ENCODE results near the gene EFCAB5. TPM values are rescaled to one million over a fixed set of nuclear protein-coding genes. Genes with fewer than 3 reads are reported as not detected.
A peak's percentile ranks its signal among the peaks of the same experiment; 100 is the strongest.

EFCAB5 gene
- total RNA-seq, 1 experiment from 2014 or later = 0.96 TPM

GRCh38 chr17:30130121-30130520, 188.7 kb downstream of the EFCAB5 start:
- BruUV-seq (replicated peaks) = no TSS peak
- Mint-ChIP-seq H3K4me1 (ENCODE audit: insufficient read depth, unreplicated experiment) (peaks cover 6% of the 10 kb centered on the region), H3K36me3 (ENCODE audit: insufficient read depth, unreplicated experiment) (peaks cover 65% of the 10 kb centered on the region), H3K4me3 (ENCODE audit: unreplicated experiment) (no peak overlapping the region), H3K27ac (ENCODE audit: low read depth, unreplicated experiment) (peak overlapping the region; percentile 35), H3K27me3 (ENCODE audit: insufficient read depth, unreplicated experiment) (no peaks in the 10 kb centered on the region), H3K9me3 (ENCODE audit: unreplicated experiment) (no peaks in the 10 kb centered on the region)
- DNase-seq (ENCODE audit: unreplicated experiment) = no peak
- no peak for TF ChIP-seq CTCF (IDR thresholded peaks at IDR 0.05; ENCODE audit: unreplicated experiment)
- ChIA-PET CTCF (no interaction called here), POLR2A (interaction anchor here (1.1 kb wide), 2 partner anchors 12 to 17 kb away, joined by 3 read pairs; no protein-coding TSS in a partner anchor)
- intact Hi-C loops (cut with micrococcal nuclease) = no loop called here

GRCh38 chr17:30132615-30133014, 191.2 kb downstream of the EFCAB5 start:
- intact Hi-C loops (cut with micrococcal nuclease) = no loop called here
- H3K4me3 Mint-ChIP-seq (ENCODE audit: unreplicated experiment) = no peak overlapping the region
- no peak overlapping the region for H3K27ac Mint-ChIP-seq (ENCODE audit: low read depth, unreplicated experiment)
- peaks cover 63% of the 10 kb centered on the region for H3K36me3 Mint-ChIP-seq (ENCODE audit: insufficient read depth, unreplicated experiment)
- no peaks in the 10 kb centered on the region for H3K9me3 Mint-ChIP-seq (ENCODE audit: unreplicated experiment)
- ChIA-PET POLR2A (interaction anchor here (0.7 to 1.8 kb wide), 3 partner anchors 9 to 16 kb away, joined by 4 to 7 read pairs (median 5); partner anchors contain the start of gene NSRP1), CTCF (interaction anchor here (0.6 to 1.9 kb wide), 4 partner anchors 8 to 158 kb away, joined by 3 to 10 read pairs (median 4); no protein-coding TSS in a partner anchor)
- DNase-seq (ENCODE audit: unreplicated experiment) = no peak
- no peaks in the 10 kb centered on the region for H3K4me1 Mint-ChIP-seq (ENCODE audit: insufficient read depth, unreplicated experiment)
- BruUV-seq (replicated peaks) = no TSS peak
- H3K27me3 Mint-ChIP-seq (ENCODE audit: insufficient read depth, unreplicated experiment) = no peaks in the 10 kb centered on the region
- no peak for TF ChIP-seq CTCF (IDR thresholded peaks at IDR 0.05; ENCODE audit: unreplicated experiment)

GRCh38 chr17:30133197-30133596, 191.8 kb downstream of the EFCAB5 start:
- Mint-ChIP-seq H3K36me3 (ENCODE audit: insufficient read depth, unreplicated experiment) (peaks cover 59% of the 10 kb centered on the region), H3K4me3 (ENCODE audit: unreplicated experiment) (no peak overlapping the region), H3K27me3 (ENCODE audit: insufficient read depth, unreplicated experiment) (no peaks in the 10 kb centered on the region), H3K9me3 (ENCODE audit: unreplicated experiment) (no peaks in the 10 kb centered on the region), H3K4me1 (ENCODE audit: insufficient read depth, unreplicated experiment) (peaks cover 4% of the 10 kb centered on the region), H3K27ac (ENCODE audit: low read depth, unreplicated experiment) (no peak overlapping the region)
- CTCF ChIA-PET = interaction anchor here (0.5 to 1.9 kb wide), 4 partner anchors 8 to 158 kb away, joined by 3 to 10 read pairs (median 4); no protein-coding TSS in a partner anchor
- no peak for TF ChIP-seq CTCF (IDR thresholded peaks at IDR 0.05; ENCODE audit: unreplicated experiment)
- DNase-seq (ENCODE audit: unreplicated experiment) = no peak
- BruUV-seq (replicated peaks) = no TSS peak
- intact Hi-C loops (cut with micrococcal nuclease) = no loop called here
- POLR2A ChIA-PET = interaction anchor here (0.7 to 1.8 kb wide), 4 partner anchors 9 to 16 kb away, joined by 3 to 7 read pairs (median 4); partner anchors contain the start of gene NSRP1

GRCh38 chr17:30134551-30134950, 193.1 kb downstream of the EFCAB5 start:
- H3K4me3 Mint-ChIP-seq (ENCODE audit: unreplicated experiment) = no peak overlapping the region
- H3K27ac Mint-ChIP-seq (ENCODE audit: low read depth, unreplicated experiment) = no peak overlapping the region
- H3K9me3 Mint-ChIP-seq (ENCODE audit: unreplicated experiment) = no peaks in the 10 kb centered on the region
- no peaks in the 10 kb centered on the region for H3K27me3 Mint-ChIP-seq (ENCODE audit: insufficient read depth, unreplicated experiment)
- peaks cover 59% of the 10 kb centered on the region for H3K36me3 Mint-ChIP-seq (ENCODE audit: insufficient read depth, unreplicated experiment)
- no peak for TF ChIP-seq CTCF (IDR thresholded peaks at IDR 0.05; ENCODE audit: unreplicated experiment)
- ChIA-PET CTCF (interaction anchor here (0.6 to 1.6 kb wide), 3 partner anchors 10 to 89 kb away, joined by 3 to 6 read pairs (median 4); no protein-coding TSS in a partner anchor), POLR2A (interaction anchor here (0.6 kb wide), 1 partner anchor 24 kb away, joined by 3 read pairs; no protein-coding TSS in a partner anchor)
- no TSS peak for BruUV-seq (replicated peaks)
- intact Hi-C loops (cut with micrococcal nuclease) = no loop called here
- DNase-seq (ENCODE audit: unreplicated experiment) = no peak
- peaks cover 6% of the 10 kb centered on the region for H3K4me1 Mint-ChIP-seq (ENCODE audit: insufficient read depth, unreplicated experiment)

All from MCF 10A (cell line).